Stimulated activated CD4-positive, alpha-beta T cell treated with anti-CD3 and anti-CD28 coated beads, Interleukin-12 subunit alpha, Interleukin-12 subunit beta, amount 100 ng/mL, for 24 hours (primary cell): ENCODE data around the gene NACC2.

Experiments used
- DNase-seq, 2 experiments: peaks; one replicate each; pipeline ENCODE4 v3.0.0-alpha.2; 2020; ENCODE audit warnings: low read depth in 2 of 2

The NACC2 gene, protein sequence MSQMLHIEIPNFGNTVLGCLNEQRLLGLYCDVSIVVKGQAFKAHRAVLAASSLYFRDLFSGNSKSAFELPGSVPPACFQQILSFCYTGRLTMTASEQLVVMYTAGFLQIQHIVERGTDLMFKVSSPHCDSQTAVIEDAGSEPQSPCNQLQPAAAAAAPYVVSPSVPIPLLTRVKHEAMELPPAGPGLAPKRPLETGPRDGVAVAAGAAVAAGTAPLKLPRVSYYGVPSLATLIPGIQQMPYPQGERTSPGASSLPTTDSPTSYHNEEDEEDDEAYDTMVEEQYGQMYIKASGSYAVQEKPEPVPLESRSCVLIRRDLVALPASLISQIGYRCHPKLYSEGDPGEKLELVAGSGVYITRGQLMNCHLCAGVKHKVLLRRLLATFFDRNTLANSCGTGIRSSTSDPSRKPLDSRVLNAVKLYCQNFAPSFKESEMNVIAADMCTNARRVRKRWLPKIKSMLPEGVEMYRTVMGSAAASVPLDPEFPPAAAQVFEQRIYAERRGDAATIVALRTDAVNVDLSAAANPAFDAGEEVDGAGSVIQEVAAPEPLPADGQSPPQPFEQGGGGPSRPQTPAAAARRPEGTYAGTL

DNA sequence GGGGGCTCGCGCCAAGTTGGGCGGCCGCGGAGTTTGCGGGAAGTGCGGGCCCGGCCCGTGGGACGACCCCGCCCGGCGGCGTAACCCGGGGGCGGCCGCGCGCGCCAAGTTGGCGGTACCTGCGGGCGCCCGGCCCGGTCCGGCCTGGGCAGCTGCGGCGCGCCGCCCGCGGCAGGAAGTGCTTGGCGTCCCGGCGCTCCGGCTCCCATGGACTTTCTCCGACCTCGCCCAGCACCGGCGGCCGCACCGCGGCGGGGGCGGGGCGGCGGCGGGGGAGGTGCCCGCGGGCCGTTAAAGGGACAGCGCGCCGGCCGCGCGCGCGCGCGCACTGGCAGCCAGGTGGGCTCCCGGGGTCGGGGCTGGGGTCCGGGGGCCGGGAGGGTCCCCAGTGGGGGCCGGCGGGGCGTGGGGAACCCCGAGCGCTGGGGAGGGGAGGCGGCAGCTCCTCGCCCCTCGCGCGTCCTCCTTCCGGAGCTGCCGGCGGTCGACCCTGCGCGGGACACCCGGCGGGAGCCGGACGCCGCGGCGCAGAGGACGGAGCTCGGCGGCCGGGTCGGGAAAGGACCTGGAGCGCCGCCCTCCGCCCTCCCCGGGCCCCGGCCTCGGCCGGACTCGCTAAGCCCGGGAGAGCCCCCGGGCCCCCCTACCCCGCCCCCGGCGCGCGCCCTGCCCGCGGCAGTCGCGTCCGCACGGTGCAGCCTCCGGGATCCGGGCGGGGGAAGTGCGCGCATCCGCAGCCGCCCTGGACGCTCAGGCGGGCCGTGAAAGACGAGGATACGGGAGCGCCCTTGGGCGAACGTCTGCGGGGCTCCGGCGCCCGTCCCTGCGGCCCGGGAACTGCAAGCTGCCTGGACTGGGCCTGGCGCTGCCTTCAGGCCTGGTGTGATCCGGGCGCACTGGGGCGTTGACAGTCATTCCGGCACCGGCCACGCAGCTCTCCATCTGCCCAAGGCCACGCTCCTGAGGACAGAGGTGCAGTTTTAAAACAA lies at the start of gene NACC2:
Gene NACC2, minus strand, starts transcription at position 220 of the 989 bp plus-strand sequence. CDS start 44,768 bp downstream, outside the sequence.
- no peak for DNase-seq

GRCh38 chr9:136144450-136144849 lies 49.4 kb upstream of the NACC2 start:
- DNase-seq: no peak

DNA sequence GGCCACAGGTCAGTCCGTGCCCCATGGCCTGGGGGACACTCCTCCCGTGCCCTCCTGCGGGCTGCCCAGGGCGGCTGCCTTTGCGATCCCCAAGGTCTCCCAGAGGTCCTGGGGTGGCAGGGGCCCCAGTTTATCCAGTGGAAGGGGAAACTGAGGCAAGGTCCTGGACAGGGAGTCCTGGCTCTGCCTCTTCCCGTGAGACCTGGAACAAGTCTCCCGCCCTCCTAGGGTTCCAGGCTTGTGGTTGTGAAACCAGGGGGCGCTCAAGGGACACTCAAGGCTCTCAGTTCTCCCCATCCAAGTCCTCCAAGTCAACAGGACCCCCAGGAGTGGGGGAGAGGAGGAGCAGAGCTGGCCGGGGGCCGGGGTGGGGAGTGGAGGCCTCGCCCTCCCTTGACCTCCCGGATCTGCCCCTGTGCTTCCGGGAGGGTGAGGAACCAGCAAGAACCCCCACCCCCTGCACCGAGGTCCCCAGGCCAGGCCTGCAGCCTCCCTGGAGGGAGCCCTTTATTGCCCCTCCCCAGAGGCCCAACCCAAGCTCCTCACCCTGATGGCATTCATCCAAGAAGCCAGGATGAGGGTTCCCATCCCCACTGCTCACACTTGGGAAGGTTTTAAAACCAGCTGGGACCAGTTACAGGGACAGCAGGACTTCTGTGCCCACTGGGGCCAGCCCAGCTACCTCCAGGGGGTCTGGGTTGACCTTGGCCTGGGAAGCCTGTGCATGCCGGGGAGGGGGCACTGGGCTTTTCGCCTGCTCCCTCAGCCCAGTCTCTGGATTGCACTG lies 48.3 kb upstream of the NACC2 start:
- no peak for DNase-seq

DNA sequence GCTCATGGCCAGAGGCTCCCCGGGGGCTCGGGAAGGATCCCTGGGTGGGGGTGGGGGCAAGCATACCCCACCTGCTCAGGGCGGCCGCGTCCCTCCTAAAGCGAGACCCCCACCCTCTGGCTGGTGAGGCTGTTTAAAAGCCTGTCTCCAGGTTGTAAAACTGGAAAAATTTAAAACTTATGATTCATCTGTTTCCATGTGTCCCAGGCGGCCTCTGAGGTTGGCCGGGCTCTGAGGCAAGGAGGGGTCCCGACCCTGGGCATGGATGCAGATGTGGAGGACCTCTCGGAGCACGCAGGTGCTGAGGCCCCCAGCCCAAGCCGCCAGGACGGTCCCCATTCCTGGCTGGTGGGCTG lies 47.7 kb upstream of the NACC2 start:
- no peak for DNase-seq

GRCh38 chr9:136142414-136142796 lies 47.3 kb upstream of the NACC2 start:
- no peak for DNase-seq

DNA sequence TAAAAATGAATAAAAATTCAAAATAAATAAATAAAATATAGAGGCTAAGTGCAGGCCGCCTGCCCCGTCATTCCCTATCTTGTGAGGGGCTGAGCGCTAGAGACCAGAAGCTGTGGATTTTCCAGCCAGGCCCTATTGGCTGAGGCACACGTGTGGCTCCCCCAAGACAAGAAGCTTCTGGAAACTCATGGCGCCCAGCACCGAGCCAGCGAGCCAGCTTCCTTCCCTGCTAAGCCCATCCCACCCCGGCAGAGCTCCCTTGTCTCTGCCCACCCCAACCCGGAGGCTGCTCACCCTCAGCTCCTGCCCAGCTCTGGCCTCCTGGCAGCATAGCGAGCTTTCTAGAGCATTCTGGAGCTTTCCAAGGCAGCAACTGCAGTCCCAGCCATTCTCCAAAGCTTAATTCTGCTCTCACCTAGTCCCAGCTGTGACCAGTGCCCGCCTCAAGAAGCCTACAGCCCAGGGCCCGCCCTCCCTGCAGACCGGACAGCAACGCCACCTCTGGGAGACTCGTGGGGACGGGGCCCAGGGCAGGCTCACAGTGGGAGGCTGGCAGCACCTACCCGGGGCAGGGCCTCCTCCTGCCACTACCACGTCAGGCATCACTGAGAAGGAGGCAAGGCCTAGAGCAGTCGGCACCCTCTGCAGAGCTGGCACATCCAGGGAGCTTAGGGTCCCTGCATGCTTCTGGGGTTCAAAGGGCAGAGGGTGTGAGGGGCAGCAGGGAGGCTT lies 46.8 kb upstream of the NACC2 start:
- no peak for DNase-seq

DNA sequence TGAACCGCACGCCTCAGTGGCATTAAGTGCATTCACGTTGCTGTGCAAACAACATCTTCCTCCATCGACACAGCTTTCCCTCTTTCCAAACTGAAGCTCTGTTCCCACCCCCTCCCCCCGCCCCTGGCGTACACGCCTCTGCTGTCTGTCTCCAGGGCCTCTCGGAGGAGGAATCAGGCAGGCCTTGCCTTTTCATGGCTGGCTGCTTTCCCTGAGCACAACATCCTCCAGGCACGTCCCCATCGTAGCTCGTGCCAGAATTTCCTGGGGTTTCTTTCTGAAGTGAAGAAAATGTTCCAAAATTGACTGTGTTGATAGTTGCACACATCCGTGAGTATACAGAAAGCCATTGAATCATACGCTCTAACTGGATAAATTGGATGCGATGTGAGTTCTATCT lies 45.9 kb upstream of the NACC2 start:
- DNase-seq: no peak

GRCh38 chr9:136140046-136140445 lies 45.0 kb upstream of the NACC2 start:
- no peak for DNase-seq

DNA sequence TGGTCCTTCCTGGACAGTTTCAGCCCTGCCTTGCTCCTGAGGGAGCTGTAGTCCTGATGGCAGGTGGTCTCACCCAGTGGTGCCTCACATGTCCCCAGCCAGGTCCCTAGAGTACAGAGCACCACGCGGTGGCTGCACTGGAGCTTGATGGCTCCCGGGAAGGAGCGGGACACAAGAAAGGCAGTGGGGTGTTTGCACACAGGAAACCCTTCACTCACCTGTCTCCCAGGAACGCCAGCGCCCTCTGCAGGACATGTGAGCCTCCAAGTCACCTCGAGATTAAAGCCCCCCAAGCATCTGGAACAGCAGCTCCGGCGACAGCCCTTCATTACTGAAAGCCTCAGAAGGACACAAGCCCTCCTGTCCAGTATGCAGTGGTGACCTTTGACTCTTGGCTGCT lies 43.5 kb upstream of the NACC2 start:
- peak in 1 of 2 experiments; percentile 39 for DNase-seq

DNA sequence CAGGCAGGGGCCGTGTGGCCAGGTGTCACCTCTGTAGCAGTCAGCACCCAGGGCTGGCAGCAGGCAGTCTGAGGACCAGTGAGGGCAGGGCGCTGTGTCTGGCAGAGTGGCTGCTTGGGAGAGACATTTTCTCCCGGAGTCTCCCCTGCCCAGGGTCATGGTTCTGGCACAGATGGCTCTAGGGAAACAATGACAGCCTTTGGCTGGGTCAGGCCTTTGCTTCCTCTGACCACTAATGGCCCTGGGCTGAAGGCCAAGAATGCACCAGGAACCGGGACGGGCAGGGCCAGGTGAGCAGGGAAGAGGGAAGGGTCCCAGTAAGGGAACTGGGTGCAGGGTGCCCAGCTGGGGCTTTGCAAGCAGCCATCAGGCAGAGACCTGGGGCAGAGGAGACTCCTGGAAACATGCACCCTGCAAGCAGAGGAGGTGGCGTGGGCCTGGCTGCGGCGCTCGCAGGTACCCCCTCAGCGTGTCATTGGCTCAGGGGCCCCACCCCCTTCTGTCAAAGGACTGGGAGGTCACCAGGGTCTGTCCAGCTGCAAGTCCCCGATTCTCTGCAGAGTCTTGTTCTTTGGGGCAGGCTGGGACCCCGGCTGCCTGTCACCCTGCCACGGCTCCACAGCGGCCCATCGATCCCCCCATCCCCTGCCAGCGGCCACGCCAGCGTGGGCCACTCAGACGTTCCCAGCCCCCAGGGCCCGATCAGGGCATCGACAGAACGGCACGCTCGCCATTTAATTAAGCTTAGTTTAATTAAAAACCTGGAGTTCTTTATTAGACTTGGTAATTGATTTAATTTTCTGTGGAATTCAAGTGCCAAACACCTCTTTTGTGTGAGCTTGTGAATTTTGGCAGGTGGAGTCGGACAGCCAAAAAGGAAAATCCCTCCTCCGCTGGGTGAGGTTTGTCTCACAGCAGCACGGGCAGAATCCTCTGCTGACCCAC lies 42.5 kb upstream of the NACC2 start:
- DNase-seq: no peak

DNA sequence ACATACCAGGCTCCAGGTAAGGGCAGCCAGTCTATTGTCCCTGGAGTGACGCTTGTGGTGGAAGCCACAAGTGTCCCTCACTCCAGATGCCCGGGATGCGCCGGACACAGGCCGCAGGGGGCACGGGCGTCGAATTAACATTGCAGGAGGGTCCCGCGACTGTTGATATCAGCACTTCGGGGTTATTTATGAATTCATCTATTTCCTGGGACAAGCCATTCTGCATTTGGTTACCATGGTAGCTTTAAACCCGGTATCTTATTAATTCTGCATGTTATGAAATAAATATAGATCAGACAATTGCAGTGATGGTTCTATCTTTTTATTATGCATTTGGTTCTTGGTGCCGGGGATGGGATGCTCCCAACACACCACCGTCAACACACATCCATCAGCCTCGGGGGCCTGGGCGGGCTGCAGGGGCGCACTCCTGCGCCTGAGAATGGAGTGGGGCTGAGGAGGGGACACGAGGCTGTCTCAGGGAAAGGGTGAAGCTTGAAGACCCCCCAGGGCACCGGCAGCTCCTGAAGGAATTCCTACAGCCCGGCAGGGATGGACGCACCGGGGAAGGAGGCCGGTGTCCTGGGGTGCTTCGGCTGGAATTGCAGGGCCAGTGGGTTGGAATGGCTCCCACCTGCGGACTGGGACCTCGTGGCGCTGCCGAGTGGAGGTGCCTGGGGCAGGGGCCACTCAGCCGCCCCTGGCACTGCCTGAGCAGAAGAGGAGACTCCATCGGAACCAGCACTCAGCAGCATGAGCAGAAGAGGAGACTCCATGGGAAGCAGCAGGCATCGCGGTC lies 41.2 kb upstream of the NACC2 start:
- DNase-seq: no peak

DNA sequence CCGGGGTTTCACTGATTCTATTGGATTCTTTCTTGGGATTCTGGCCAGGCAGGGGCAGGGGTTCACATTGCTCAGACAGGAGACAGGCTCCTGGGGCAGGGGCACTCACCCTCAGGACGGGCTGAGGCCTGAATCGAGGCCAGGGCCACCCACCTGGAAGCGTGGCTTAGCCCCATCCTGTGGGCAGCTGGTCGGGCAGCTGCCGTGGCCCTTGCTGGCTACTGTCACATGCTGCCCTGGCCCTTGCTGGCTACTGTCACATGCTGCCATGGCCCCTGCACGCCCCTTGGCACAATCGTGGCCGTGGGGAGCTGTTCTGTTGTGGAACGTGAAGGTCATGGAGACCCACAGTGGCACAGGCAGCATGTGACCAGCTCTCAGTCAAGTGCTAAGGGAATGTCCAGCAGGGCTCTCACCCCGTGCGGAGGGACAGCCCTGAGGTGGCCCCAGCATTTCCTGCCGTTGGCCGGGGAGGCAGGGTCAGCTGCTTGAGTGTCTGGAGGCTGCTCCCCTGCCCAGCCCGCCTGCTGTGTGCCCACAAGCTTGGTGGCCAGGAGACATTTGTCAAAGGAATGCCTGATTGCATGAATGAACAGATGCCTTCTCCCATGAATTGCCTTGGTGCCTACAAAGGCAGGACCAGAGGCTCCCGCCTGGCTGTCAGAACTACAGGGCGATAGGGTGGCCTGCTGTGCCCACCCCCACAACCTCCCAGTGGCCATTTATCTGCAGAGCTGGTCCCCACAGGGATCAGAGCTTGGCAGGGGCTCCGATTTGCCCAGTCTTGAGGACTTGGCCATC lies 40.4 kb upstream of the NACC2 start:
- no peak for DNase-seq

- DNase-seq: no peak
Measured at GRCh38 chr9:136133959-136134484, 38.9 kb upstream of the NACC2 start.

DNA sequence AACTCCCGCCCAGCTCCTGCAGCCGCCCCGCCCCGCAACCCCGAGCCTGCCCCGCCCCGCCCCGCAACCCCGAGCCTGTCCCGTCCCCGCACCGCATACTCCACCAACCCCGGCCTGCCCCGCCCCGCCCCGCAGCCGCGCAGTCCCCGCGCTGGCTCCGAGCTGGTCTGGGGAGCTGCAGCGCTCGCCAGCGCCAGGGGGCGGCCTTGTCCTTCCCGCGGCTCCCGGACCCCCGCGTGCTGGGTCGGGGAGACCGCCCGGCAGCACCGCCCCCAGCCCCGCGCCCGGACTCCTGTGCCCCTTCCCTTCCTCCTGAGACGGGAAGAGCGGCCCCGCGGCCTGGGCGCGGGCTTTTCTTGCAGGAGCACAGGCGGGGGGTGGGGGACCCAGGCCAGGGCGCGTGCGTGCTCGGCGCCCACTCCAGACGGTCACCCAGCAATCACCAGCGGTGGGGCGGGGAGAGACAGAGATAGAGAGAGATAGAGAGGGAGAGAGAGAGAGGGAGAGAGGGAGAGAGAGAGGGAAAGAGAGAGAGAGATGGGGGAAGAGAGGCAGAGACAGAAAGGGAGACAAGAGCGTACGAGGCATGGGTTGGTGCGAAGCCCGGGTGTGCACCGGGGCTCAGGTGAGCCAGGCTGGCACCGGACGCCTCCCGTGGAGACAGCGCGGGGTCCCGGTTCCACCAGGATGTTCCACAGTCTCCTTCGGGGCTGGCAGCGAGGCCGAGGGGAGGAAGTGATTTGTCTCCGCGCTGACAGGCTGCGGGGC lies 38.3 kb upstream of the NACC2 start:
- DNase-seq: no peak

DNA sequence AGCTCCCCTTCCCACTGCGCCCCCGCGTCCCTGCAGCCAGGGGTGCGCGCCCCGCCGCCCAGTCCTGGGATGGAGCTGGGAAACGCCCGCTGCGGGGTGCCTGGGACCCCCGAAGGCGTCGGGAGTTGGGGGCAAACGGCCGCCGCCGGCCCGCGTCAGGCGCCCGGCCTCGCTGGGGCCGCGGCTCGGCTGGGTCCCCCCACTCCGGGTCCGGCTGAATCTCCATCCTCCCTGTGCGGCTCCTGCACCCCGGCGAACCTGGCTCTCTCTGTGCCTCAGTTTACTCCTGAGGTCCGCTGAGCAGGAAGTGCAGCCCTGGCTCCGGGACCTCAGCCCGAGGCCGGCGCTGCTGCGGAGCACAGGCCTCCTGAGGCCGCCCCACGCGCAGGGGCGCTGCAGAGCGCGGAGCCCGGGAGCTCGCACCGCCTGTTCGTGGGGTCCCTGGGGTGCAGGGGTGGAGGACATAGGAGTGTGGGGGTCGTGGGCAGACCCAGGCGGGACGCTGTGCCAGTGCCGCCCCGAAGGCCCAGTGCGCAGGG lies 37.5 kb upstream of the NACC2 start:
- DNase-seq: no peak

DNA sequence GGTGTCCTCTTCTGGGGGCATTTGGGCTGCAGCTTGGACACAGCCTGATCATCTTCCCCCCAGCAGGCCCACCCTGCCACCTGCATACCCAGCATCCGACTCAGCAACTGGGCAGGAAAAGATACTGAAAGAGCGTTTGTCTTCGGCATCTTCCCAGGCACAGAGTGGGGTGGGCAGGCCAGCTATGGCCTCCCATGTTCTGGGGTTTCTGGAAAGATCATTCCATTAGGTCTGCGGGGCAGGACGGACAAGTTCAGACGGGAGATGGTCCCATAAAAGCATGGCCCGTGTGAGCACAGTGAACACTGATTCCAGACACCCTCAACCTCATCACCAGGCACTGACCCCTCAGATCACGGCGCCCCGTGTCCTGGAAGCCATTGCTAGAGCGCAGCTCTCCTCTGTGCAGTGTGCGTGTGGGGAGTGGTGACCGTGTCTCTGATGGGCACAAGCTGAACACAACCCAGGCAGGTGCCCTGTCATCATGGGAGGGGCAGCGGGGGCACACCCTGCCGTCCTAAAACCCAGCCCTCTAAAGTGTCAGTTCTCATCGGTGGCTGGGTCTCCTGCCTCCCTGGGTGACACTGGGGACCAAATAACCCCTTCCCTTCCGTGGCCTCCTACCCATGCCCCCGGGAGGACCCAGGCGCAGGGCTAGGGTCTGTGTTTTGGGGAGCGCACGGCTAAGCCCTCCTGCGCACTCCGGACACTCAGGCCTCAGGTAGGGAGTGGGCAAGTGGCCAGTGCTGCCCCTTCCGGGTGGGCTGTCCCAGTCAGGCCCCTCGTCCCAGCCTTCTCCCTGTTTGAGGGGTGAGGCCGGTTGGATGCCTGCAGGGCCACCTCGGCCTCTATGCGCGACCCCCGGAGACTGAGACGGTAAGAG lies 36.8 kb upstream of the NACC2 start:
- DNase-seq: no peak
